Measurements from ENCODE around the gene KCNA2.

Gene KCNA2

GRCh38 chr1:110628323-110629105, 22.4 kb upstream of the KCNA2 start:
- DNase-seq: no peak

GRCh38 chr1:110627764-110628163, 21.6 kb upstream of the KCNA2 start:
- no peak for DNase-seq

GRCh38 chr1:110626889-110627288, 20.7 kb upstream of the KCNA2 start:
- no peak for DNase-seq

- DNase-seq: no peak
These were observed 14.5 kb upstream of the KCNA2 start for GRCh38 chr1:110620686-110621085.

GRCh38 chr1:110620250-110620615, 14.1 kb upstream of the KCNA2 start:
- no peak for DNase-seq

- DNase-seq: peak; percentile 85
These were observed 13.5 kb upstream of the KCNA2 start for GRCh38 chr1:110619412-110620249.

- no peak for DNase-seq
These were observed 12.5 kb upstream of the KCNA2 start for GRCh38 chr1:110618668-110619067.

- DNase-seq: no peak
These were observed 11.4 kb upstream of the KCNA2 start for GRCh38 chr1:110617589-110617988.

GRCh38 chr1:110617116-110617515, 11.0 kb upstream of the KCNA2 start:
- no peak for DNase-seq

- no peak for DNase-seq
These were observed 10.4 kb upstream of the KCNA2 start for GRCh38 chr1:110616587-110616986.

GRCh38 chr1:110615548-110616130, 9.5 kb upstream of the KCNA2 start:
- DNase-seq: peak; percentile 55

GRCh38 chr1:110612060-110612745, 6.0 kb upstream of the KCNA2 start:
- DNase-seq: no peak

GRCh38 chr1:110610696-110611286, 4.6 kb upstream of the KCNA2 start:
- DNase-seq: no peak

GRCh38 chr1:110610084-110610483, 3.9 kb upstream of the KCNA2 start:
- no peak for DNase-seq

- no peak for DNase-seq
These were observed 2.1 kb upstream of the KCNA2 start for GRCh38 chr1:110608247-110608646.

- no peak for DNase-seq
These were observed 1.5 kb upstream of the KCNA2 start for GRCh38 chr1:110607536-110608230.

- DNase-seq: peak; percentile 30
These were observed 738 bp upstream of the KCNA2 start for GRCh38 chr1:110606657-110607535.

GRCh38 chr1:110605446-110605845, 712 bp downstream of the KCNA2 start:
- DNase-seq: no peak

- DNase-seq: no peak
These were observed 1.5 kb downstream of the KCNA2 start for GRCh38 chr1:110604586-110605148.

- DNase-seq: no peak
These were observed 3.1 kb downstream of the KCNA2 start for GRCh38 chr1:110603058-110603457.

GRCh38 chr1:110602466-110602865, 3.7 kb downstream of the KCNA2 start:
- no peak for DNase-seq

Data from activated naive CD4-positive, alpha-beta T cell treated with anti-CD3 and anti-CD28 coated beads, Interleukin-2, amount 50 U/mL, for 16 hours (primary cell).